ENCODE measurements around the gene BRPF1.

- TF ChIP-seq CTCF (IDR thresholded peaks at IDR 0.05) (no peak), EZH2 (IDR thresholded peaks at IDR 0.05; ENCODE audit: borderline replicate concordance, insufficient read depth, low read depth, low read length, poor library complexity, severe bottlenecking) (no peak)
Observed at GRCh38 chr3:9715136-9715535, 16.4 kb upstream of the BRPF1 start.
